ENCODE data around the gene MCM5.

MCM5 gene

DNA sequence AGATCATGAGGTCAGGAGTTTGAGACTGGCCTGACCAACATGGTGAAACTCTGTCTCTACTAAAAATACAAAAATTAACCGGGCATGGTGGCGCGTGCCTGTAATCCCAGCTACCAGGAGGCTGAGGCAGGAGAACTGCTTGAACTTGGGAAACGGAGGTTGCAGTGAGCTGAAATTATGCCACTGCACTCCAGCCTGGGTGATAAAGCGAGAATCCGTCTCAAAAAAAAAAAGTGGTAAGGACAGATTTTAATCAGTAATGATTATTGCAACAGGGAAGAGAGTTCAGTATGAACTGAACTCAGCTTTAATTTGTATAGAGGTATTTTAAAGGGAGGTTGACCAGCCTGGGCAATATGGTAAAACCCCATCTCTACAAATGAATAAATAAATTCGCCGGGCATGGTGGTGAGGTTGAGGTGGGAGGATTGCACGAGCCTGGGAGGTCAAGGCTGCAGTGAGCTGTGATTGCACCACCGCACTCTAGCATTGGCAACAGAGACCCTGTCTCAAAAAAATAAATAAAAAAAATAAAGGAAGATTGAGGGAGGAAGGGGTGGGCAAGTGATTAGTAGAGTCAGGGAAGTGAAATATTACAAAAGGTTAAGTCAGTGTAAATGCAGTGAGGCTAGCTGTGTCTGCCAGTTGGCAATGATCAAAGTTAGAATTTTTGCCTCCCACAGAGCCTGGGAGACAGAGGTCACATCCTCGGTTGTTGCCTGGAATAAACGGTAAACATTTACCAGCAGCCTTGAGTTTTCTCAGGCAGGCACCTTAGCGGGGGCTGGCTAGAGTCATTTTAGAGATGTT is 2.6 kb upstream of the MCM5 start:
- Histone ChIP-seq H3K36me3 (ENCODE audit: insufficient read depth, insufficient read length, low read length) (peaks cover 34% of the 10 kb centered on the region), H3K9me3 (ENCODE audit: insufficient read depth, low read length) (no peaks in the 10 kb centered on the region), H3K9ac (ENCODE audit: insufficient read length, low read depth) (no peak overlapping the region), H3K27me3 (ENCODE audit: insufficient read depth, insufficient read length) (no peaks in the 10 kb centered on the region), H3K4me1 (ENCODE audit: insufficient read depth, insufficient read length) (peaks cover 3% of the 10 kb centered on the region), H3K4me3 (ENCODE audit: insufficient read length, low read depth) (no peak overlapping the region)
- TF ChIP-seq YY1 (IDR thresholded peaks at IDR 0.05; ENCODE audit: insufficient read depth, insufficient read length) (no peak), ZNF274 (IDR thresholded peaks at IDR 0.05; ENCODE audit: low read depth, low read length) (no peak), SUZ12 (IDR thresholded peaks at IDR 0.05; ENCODE audit: extremely low read depth, insufficient read depth, insufficient read length) (no peak)
- DNase-seq (ENCODE audit: low read depth, low spot score) = no peak

DNA sequence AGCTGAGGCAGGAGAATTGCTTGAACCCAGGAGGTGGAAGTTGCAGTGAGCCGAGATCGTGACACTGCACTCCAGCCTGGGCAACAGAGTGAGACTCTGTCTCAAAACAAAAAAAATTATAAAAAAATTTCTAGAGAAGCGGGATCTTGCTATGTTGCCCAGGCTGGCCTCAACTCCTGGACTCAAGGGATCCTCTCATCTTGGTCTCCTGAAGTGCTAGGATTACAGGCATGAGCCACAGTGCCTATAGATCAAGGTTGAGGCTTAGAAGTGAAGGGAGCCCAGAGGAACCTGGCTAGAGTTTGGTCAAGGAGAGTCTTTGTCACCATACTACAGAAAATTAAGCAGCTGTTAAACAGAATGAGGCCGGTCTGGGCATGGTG is 1.4 kb upstream of the MCM5 start:
- H3K4me3 ChIP-seq (ENCODE audit: insufficient read length, low read depth) = no peak overlapping the region
- DNase-seq (ENCODE audit: low read depth, low spot score) = no peak
- H3K4me1 ChIP-seq (ENCODE audit: insufficient read depth, insufficient read length) = peaks cover 7% of the 10 kb centered on the region
- H3K9me3 ChIP-seq (ENCODE audit: insufficient read depth, low read length) = no peaks in the 10 kb centered on the region
- no peak for TF ChIP-seq ZNF274 (IDR thresholded peaks at IDR 0.05; ENCODE audit: low read depth, low read length)
- H3K27me3 ChIP-seq (ENCODE audit: insufficient read depth, insufficient read length) = no peaks in the 10 kb centered on the region
- peaks cover 37% of the 10 kb centered on the region for H3K36me3 ChIP-seq (ENCODE audit: insufficient read depth, insufficient read length, low read length)
- H3K9ac ChIP-seq (ENCODE audit: insufficient read length, low read depth) = no peak overlapping the region

DNA sequence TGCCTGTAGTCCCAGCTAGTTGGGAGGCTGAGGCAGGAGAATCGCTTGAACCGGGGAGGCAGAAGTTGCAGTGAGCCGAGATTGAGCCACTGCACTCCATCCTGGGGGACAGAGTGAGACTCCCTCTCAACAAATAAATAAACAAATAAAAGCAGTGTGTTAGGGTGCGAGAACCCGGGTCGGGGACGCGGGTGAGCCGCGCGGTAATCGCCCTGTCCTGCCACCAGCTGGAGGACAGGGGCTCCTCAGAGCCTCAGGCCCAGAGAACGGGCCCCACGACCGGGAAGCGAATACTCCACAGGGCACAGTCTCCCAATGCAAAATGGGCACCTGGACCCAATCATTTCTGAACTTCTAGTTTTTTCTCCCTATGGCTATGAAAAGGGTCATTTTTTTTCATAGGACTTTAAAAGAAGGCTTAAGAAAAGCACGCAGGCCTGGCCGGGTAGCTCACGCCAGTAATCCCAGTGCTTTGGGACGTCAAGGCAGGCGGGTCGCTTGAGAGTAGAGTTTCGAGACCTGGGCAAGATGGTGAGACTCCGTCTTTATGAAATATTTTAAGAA is 744 bp upstream of the MCM5 start:
- Histone ChIP-seq H3K9me3 (ENCODE audit: insufficient read depth, low read length) (no peaks in the 10 kb centered on the region), H3K4me3 (ENCODE audit: insufficient read length, low read depth) (peak overlapping the region; percentile 90), H3K9ac (ENCODE audit: insufficient read length, low read depth) (peak overlapping the region; percentile 88), H3K27me3 (ENCODE audit: insufficient read depth, insufficient read length) (no peaks in the 10 kb centered on the region), H3K36me3 (ENCODE audit: insufficient read depth, insufficient read length, low read length) (peaks cover 37% of the 10 kb centered on the region), H3K4me1 (ENCODE audit: insufficient read depth, insufficient read length) (peaks cover 7% of the 10 kb centered on the region)
- DNase-seq (ENCODE audit: low read depth, low spot score) = no peak
- TF ChIP-seq SUZ12 (IDR thresholded peaks at IDR 0.05; ENCODE audit: extremely low read depth, insufficient read depth, insufficient read length) (no peak), ZNF274 (IDR thresholded peaks at IDR 0.05; ENCODE audit: low read depth, low read length) (no peak), YY1 (IDR thresholded peaks at IDR 0.05; ENCODE audit: insufficient read depth, insufficient read length) (no peak)

DNA sequence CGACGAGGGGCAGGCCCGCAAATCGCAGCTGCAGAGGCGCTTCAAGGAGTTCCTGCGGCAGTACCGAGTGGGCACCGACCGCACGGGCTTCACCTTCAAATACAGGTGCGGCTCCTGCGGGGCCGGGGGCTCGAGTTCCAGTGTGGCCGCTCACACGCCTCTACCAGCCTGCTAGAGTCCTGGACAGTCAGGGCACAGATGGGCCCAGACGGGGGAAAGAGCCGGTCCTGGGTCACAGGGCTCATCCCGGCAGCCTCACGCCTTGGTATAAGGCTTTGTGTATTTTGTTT is 506 bp downstream of the MCM5 start:
- H3K4me1 ChIP-seq (ENCODE audit: insufficient read depth, insufficient read length) = peaks cover 7% of the 10 kb centered on the region
- no peak for DNase-seq (ENCODE audit: low read depth, low spot score)
- peak overlapping the region; percentile 90 for H3K4me3 ChIP-seq (ENCODE audit: insufficient read length, low read depth)
- peaks cover 46% of the 10 kb centered on the region for H3K36me3 ChIP-seq (ENCODE audit: insufficient read depth, insufficient read length, low read length)
- peak overlapping the region; percentile 93 for H3K9ac ChIP-seq (ENCODE audit: insufficient read length, low read depth)
- no peaks in the 10 kb centered on the region for H3K27me3 ChIP-seq (ENCODE audit: insufficient read depth, insufficient read length)
- TF ChIP-seq SUZ12 (IDR thresholded peaks at IDR 0.05; ENCODE audit: extremely low read depth, insufficient read depth, insufficient read length) (no peak), ZNF274 (IDR thresholded peaks at IDR 0.05; ENCODE audit: low read depth, low read length) (no peak), YY1 (IDR thresholded peaks at IDR 0.05; ENCODE audit: insufficient read depth, insufficient read length) (no peak)
- H3K9me3 ChIP-seq (ENCODE audit: insufficient read depth, low read length) = no peaks in the 10 kb centered on the region

DNA sequence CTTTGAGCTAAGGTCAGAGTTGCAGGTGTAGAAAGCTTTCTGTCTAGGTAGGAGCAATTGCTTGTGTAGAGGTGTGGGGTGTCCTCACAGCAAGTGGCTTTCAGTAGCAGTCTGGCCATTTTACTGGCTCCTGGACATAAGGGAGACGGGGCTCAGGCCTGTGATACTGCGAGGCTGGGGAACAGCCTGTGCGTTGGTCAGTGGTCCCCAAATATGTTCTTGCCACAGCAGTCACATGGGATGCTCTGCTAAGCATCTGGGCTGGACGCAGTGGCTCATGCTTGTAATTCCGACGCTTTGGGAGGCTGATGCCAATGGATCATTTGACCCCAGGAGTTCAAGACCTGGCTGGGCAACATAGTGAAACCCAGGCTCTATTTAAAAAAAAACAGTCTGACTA is 1.9 kb downstream of the MCM5 start:
- H3K27me3 ChIP-seq (ENCODE audit: insufficient read depth, insufficient read length) = no peaks in the 10 kb centered on the region
- H3K9ac ChIP-seq (ENCODE audit: insufficient read length, low read depth) = peak overlapping the region; percentile 81
- H3K4me1 ChIP-seq (ENCODE audit: insufficient read depth, insufficient read length) = peaks cover 7% of the 10 kb centered on the region
- no peaks in the 10 kb centered on the region for H3K9me3 ChIP-seq (ENCODE audit: insufficient read depth, low read length)
- TF ChIP-seq SUZ12 (IDR thresholded peaks at IDR 0.05; ENCODE audit: extremely low read depth, insufficient read depth, insufficient read length) (no peak), YY1 (IDR thresholded peaks at IDR 0.05; ENCODE audit: insufficient read depth, insufficient read length) (no peak), ZNF274 (IDR thresholded peaks at IDR 0.05; ENCODE audit: low read depth, low read length) (no peak)
- peaks cover 56% of the 10 kb centered on the region for H3K36me3 ChIP-seq (ENCODE audit: insufficient read depth, insufficient read length, low read length)
- no peak for DNase-seq (ENCODE audit: low read depth, low spot score)
- peak overlapping the region; percentile 90 for H3K4me3 ChIP-seq (ENCODE audit: insufficient read length, low read depth)

DNA sequence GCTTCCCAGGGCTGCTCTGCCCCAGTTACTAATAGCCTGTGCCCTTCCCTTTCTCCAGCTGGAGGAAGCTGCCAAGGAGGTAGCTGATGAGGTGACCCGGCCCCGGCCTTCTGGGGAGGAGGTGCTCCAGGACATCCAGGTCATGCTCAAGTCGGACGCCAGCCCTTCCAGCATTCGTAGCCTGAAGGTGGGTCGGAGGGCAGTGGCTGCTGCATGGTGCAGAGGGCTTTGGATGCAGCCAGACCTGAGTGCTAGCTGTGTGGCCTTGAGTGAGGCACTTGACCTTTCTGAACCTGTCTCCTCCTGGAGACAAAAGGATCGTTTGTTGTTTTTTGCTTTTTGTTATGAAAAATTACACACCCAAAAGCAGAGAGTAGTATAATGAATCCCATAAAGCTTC is 3.4 kb downstream of the MCM5 start:
- Histone ChIP-seq H3K36me3 (ENCODE audit: insufficient read depth, insufficient read length, low read length) (peaks cover 71% of the 10 kb centered on the region), H3K27me3 (ENCODE audit: insufficient read depth, insufficient read length) (no peaks in the 10 kb centered on the region), H3K4me3 (ENCODE audit: insufficient read length, low read depth) (peak overlapping the region; percentile 6), H3K4me1 (ENCODE audit: insufficient read depth, insufficient read length) (peaks cover 7% of the 10 kb centered on the region), H3K9ac (ENCODE audit: insufficient read length, low read depth) (peak overlapping the region; percentile 57), H3K9me3 (ENCODE audit: insufficient read depth, low read length) (no peaks in the 10 kb centered on the region)
- no peak for DNase-seq (ENCODE audit: low read depth, low spot score)
- TF ChIP-seq SUZ12 (IDR thresholded peaks at IDR 0.05; ENCODE audit: extremely low read depth, insufficient read depth, insufficient read length) = no peak
- TF ChIP-seq YY1 (IDR thresholded peaks at IDR 0.05; ENCODE audit: insufficient read depth, insufficient read length) = no peak
- TF ChIP-seq ZNF274 (IDR thresholded peaks at IDR 0.05; ENCODE audit: low read depth, low read length) = no peak

DNA sequence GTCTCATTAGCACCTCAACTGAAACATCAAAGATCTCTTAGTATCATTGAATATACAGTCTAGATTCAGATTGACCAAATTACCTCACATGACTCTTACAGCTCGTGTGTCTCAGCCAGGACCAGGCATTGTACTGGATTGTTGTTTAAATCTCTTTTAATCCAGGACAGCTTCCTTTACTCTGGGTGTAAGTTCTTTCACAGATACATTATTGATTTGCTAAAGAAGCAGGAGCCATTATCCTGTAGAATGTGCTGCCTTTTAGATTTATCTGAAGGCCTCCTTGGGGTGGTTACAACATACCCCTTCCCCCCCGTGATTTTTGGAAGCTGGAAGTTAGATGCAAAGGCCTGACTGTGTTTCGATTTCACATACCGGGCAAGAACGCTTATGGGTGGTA is 4.2 kb downstream of the MCM5 start:
- H3K36me3 ChIP-seq (ENCODE audit: insufficient read depth, insufficient read length, low read length) = peaks cover 77% of the 10 kb centered on the region

More for the DNA sequence above, 4.2 kb downstream of the MCM5 start:
- no peak for DNase-seq (ENCODE audit: low read depth, low spot score)
- Histone ChIP-seq H3K9ac (ENCODE audit: insufficient read length, low read depth) (no peak overlapping the region), H3K4me3 (ENCODE audit: insufficient read length, low read depth) (no peak overlapping the region), H3K4me1 (ENCODE audit: insufficient read depth, insufficient read length) (peaks cover 7% of the 10 kb centered on the region), H3K27me3 (ENCODE audit: insufficient read depth, insufficient read length) (no peaks in the 10 kb centered on the region), H3K9me3 (ENCODE audit: insufficient read depth, low read length) (no peaks in the 10 kb centered on the region)
- TF ChIP-seq ZNF274 (IDR thresholded peaks at IDR 0.05; ENCODE audit: low read depth, low read length) = no peak
- TF ChIP-seq SUZ12 (IDR thresholded peaks at IDR 0.05; ENCODE audit: extremely low read depth, insufficient read depth, insufficient read length) = no peak
- TF ChIP-seq YY1 (IDR thresholded peaks at IDR 0.05; ENCODE audit: insufficient read depth, insufficient read length) = no peak
